GM12873 (cell line): ENCODE data around the gene CDC26.
A peak's percentile ranks its signal among the peaks of the same experiment; 100 is the strongest.

Experiments used
- CTCF ChIP-seq: IDR thresholded peaks from 2 replicates; pipeline ENCODE4 v1.5.1; 2012; ENCODE audit warnings: low read depth, mild to moderate bottlenecking, moderate library complexity, low read length, control low read depth; ENCODE audit not compliant: insufficient read depth; ENCODE audit errors: missing control alignments

The CDC26 gene

GRCh38 chr9:113313261-113313660 lies 37.9 kb upstream of the CDC26 start:
- TF ChIP-seq CTCF, result no peak

GRCh38 chr9:113311961-113312360 lies 36.6 kb upstream of the CDC26 start:
- no peak for TF ChIP-seq CTCF

- TF ChIP-seq CTCF, result no peak
Observed at GRCh38 chr9:113310538-113310937, 35.2 kb upstream of the CDC26 start.

- TF ChIP-seq CTCF, result peak; percentile 57
Observed at GRCh38 chr9:113309204-113309813, 33.9 kb upstream of the CDC26 start.

- no peak for TF ChIP-seq CTCF
Observed at GRCh38 chr9:113307396-113307975, 32.1 kb upstream of the CDC26 start.

- no peak for TF ChIP-seq CTCF
Observed at GRCh38 chr9:113306566-113306965, 31.2 kb upstream of the CDC26 start.

GRCh38 chr9:113302792-113303418 lies 27.5 kb upstream of the CDC26 start, which contains the start of gene RNF183:
RNF183 (minus strand) TSS chr9:113303376; CDS start chr9:113298184, 5,192 bp downstream.
- TF ChIP-seq CTCF, result no peak
